Fibroblast of lung (primary cell): Measurements from ENCODE around the gene PTGIS. TPM values are rescaled to one million over a fixed set of nuclear protein-coding genes. Genes with fewer than 3 reads are reported as not detected.

Experiments
- DNase-seq, 2 donors: peaks; one replicate each; pipeline versions ENCODE4 v3.0.0 to v3.0.0-alpha.2; 2010; ENCODE audit warnings: low read depth in 2 of 2
- H2AFZ ChIP-seq: 2 replicates; pipeline ENCODE4 v1.5.1; 2012; ENCODE audit warnings: low read length, control low read depth, inconsistent platforms
- H3K27ac ChIP-seq: 2 replicates; pipeline ENCODE4 v1.5.1; 2011; ENCODE audit warnings: low read length, control low read depth; ENCODE audit not compliant: insufficient read depth
- H3K27me3 ChIP-seq: 2 replicates; pipeline ENCODE4 v1.5.1; 2011; ENCODE audit warnings: mild to moderate bottlenecking, low read length; ENCODE audit not compliant: control insufficient read depth, insufficient read depth
- H3K36me3 ChIP-seq: 2 replicates; pipeline ENCODE4 v1.5.1; 2011; ENCODE audit warnings: low read length; ENCODE audit not compliant: control insufficient read depth, insufficient read depth
- H3K4me1 ChIP-seq: 2 replicates; pipeline ENCODE4 v1.5.1; 2011; ENCODE audit warnings: low read length; ENCODE audit not compliant: control insufficient read depth, insufficient read depth; ENCODE audit errors: extremely low read depth
- H3K4me2 ChIP-seq: 2 replicates; pipeline ENCODE4 v1.5.1; 2011; ENCODE audit warnings: low read length, control low read depth; ENCODE audit not compliant: insufficient read depth; ENCODE audit errors: extremely low read depth
- H3K4me3 ChIP-seq, 4 experiments: fragments of 200-600 bp in 1 of 4; sonication (generic) in 1 of 4; replicated peaks in 1 of 4; 2 replicates each; pipeline ENCODE4 v1.5.1; 2011 to 2016; ENCODE audit warnings: low read length in 4 of 4, low read depth in 3 of 4, mild to moderate bottlenecking in 3 of 4, control low read depth in 2 of 4, inconsistent platforms in 1 of 4, mixed read lengths in 1 of 4; ENCODE audit not compliant: insufficient read depth in 1 of 4; ENCODE audit errors: control extremely low read depth in 1 of 4
- H3K79me2 ChIP-seq: 2 replicates; pipeline ENCODE4 v1.5.1; 2012; ENCODE audit warnings: mild to moderate bottlenecking, low read length, inconsistent platforms; ENCODE audit not compliant: control insufficient read depth, insufficient read depth
- H3K9ac ChIP-seq: 2 replicates; pipeline ENCODE4 v1.5.1; 2011; ENCODE audit warnings: mild to moderate bottlenecking, low read length, control low read depth; ENCODE audit not compliant: insufficient read depth
- H3K9me3 ChIP-seq: 2 replicates; pipeline ENCODE4 v1.5.1; 2012; ENCODE audit warnings: low read depth, low read length; ENCODE audit not compliant: control insufficient read depth, insufficient read depth
- H4K20me1 ChIP-seq: 2 replicates; pipeline ENCODE4 v1.5.1; 2011; ENCODE audit warnings: low read length; ENCODE audit not compliant: control insufficient read depth, insufficient read depth; ENCODE audit errors: extremely low read depth
- EZH2 ChIP-seq: IDR thresholded peaks from 2 replicates; pipeline ENCODE4 v1.5.1; 2012; ENCODE audit warnings: low read length, control low read depth, mild to moderate bottlenecking; ENCODE audit errors: missing control alignments
- polyA plus RNA-seq, 2 donors: library from polyadenylated mRNA; depleted of rRNA in 1 of 2; stranded (reverse) in 1 of 2; unstranded in 1 of 2; fragments of >200 nt; gene quantifications; 2 replicates each; pipeline ENCODE4 v1.2.1, GENCODE V29; 2011 to 2012; ENCODE audit warnings: missing spikeins in 1 of 2
- total RNA-seq: library from RNA; depleted of rRNA; stranded (reverse); fragments of >200 nt; gene quantifications from 2 replicates; pipeline ENCODE4 v1.2.1, GENCODE V29; 2014
- TF ChIP-seq, protein P1 (sequence below), 2 donors: IDR thresholded peaks in 1 of 2; conservative IDR thresholded peaks in 1 of 2; 1 replicate in 1 of 2; 2 replicates in 1 of 2; pipeline ENCODE4 v1.5.1; 2011 to 2012; ENCODE audit warnings: low read length in 2 of 2, control low read depth in 1 of 2, inconsistent platforms in 1 of 2, low read depth in 1 of 2, mild to moderate bottlenecking in 1 of 2

The PTGIS gene
- total and polyA plus RNA-seq, 2 donors (not counting 1 experiment from before 2014, with no cell fraction given): 6.8 to 41.5 TPM

DNA sequence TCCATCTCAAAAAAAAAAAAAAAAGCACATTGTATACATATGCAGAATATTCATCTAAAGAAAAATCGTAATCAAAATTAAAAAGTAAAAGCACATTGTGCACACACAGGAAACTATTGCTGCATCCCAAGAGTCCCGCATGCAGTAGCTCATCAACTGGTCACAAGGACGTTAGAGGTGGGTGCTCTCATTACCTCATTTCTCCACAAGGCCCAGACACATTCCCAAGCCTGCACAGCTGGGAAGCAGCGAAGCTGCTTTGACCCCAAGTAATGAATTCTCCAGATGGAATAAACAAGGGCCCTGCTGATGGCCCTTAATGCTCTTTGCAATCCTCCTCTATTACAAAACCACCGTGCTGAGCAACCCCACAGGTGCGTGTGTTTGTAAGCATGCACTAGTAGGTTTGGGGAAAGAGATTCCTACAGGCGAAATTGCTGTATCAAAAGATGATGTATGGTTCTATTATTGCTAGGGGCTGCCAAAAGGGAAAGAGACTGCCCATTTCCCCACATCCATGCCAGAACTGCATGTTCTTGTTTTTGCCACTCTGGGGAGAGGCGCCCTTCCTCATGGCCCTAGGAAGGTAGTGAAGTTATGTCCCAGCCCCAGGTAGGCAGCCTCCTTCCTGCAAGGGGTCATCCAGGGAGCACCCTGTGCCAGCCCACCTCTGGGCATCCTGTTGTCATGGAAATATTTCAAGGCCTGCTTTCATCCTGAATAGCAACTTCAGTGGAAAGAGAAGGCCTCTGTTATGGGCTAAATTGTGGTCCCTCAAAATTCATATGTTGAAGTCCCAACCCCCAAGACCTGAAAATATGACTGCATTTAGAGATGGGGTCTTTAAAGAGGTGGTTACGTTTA, 34.6 kb upstream of the PTGIS start:
- H3K4me3 ChIP-seq: no peak overlapping the region
- no peak overlapping the region for H2AFZ ChIP-seq
- H3K27me3 ChIP-seq: no peaks in the 10 kb centered on the region
- no peak overlapping the region for H3K27ac ChIP-seq
- H3K9me3 ChIP-seq: no peaks in the 10 kb centered on the region
- H3K36me3 ChIP-seq: no peaks in the 10 kb centered on the region
- no peaks in the 10 kb centered on the region for H3K4me1 ChIP-seq
- no peaks in the 10 kb centered on the region for H4K20me1 ChIP-seq
- H3K9ac ChIP-seq: no peak overlapping the region
- H3K4me2 ChIP-seq: no peak overlapping the region
- no peak for DNase-seq
- no peak for TF ChIP-seq EZH2
- TF ChIP-seq, protein P1, sequence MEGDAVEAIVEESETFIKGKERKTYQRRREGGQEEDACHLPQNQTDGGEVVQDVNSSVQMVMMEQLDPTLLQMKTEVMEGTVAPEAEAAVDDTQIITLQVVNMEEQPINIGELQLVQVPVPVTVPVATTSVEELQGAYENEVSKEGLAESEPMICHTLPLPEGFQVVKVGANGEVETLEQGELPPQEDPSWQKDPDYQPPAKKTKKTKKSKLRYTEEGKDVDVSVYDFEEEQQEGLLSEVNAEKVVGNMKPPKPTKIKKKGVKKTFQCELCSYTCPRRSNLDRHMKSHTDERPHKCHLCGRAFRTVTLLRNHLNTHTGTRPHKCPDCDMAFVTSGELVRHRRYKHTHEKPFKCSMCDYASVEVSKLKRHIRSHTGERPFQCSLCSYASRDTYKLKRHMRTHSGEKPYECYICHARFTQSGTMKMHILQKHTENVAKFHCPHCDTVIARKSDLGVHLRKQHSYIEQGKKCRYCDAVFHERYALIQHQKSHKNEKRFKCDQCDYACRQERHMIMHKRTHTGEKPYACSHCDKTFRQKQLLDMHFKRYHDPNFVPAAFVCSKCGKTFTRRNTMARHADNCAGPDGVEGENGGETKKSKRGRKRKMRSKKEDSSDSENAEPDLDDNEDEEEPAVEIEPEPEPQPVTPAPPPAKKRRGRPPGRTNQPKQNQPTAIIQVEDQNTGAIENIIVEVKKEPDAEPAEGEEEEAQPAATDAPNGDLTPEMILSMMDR (conservative IDR thresholded peaks at IDR 0.05 in 1 of 2, IDR thresholded peaks at IDR 0.05 in 1 of 2; ENCODE audit: low read depth in 1 of 2, low read length in 2 of 2): no peak
- no peaks in the 10 kb centered on the region for H3K79me2 ChIP-seq

DNA sequence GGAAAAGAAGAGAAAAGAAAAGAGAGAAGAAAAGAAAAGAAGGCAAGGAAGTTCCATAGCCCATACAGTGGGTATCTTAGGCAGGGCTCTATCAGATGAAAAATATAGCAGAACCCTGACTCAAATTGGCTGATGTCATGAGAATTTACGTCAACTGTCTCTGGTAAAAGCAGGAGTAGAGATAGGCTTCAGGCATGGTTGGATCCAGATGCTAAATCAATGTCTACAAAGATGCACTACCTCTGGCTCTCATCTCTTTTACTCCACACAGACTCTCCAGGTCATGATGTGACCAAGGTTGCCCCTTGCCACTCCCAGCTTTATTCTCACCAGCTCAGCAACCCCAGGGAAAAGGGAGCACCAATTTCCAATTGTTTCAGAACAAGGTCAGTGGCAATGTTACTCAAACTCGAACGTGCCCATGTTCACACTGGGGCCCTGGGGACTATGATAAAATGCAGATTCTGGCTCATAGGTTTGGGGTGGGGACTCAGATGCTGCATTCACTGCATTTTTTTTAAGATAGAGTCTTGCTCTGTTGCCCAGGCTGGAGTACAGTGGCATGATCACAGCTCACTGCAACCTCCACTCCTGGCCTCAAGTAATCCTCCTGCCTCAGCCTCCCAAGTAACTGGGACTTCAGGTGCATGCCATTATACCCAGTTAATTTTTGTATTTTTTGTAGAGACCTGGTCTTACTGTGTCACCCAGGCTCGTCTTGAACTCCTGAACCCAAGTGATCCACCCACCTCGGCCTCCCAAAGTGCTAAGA, 33.4 kb upstream of the PTGIS start:
- no peaks in the 10 kb centered on the region for H3K79me2 ChIP-seq
- H2AFZ ChIP-seq: no peak overlapping the region
- no peak overlapping the region for H3K9ac ChIP-seq
- no peak for DNase-seq
- H3K4me3 ChIP-seq: no peak overlapping the region
- no peak overlapping the region for H3K4me2 ChIP-seq
- no peaks in the 10 kb centered on the region for H3K36me3 ChIP-seq
- H3K27ac ChIP-seq: no peak overlapping the region
- no peaks in the 10 kb centered on the region for H3K27me3 ChIP-seq
- H3K4me1 ChIP-seq: no peaks in the 10 kb centered on the region
- TF ChIP-seq, protein P1 (conservative IDR thresholded peaks at IDR 0.05 in 1 of 2, IDR thresholded peaks at IDR 0.05 in 1 of 2; ENCODE audit: low read depth in 1 of 2, low read length in 2 of 2): no peak
- TF ChIP-seq EZH2: no peak
- no peaks in the 10 kb centered on the region for H3K9me3 ChIP-seq
- no peaks in the 10 kb centered on the region for H4K20me1 ChIP-seq

DNA sequence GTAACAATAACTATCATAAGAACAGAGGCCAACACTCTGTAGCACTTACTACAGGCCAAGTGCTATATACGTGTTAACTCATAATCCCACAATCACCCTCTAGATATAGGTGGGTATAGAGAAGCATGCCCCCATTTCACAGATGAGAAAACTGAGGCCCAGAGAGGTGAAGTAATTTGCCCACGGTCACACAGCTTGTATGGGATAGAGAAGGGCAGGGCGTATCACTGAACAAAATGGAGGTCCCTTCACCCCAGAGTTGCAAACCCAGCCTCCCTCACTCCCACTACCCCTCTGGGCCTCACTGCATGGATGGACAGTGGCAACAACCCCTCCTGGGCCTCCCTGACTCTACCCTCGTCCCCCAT, 31.8 kb upstream of the PTGIS start:
- TF ChIP-seq EZH2: no peak
- TF ChIP-seq, protein P1 (conservative IDR thresholded peaks at IDR 0.05 in 1 of 2, IDR thresholded peaks at IDR 0.05 in 1 of 2; ENCODE audit: low read depth in 1 of 2, low read length in 2 of 2): no peak
- no peaks in the 10 kb centered on the region for H4K20me1 ChIP-seq
- H3K36me3 ChIP-seq: no peaks in the 10 kb centered on the region
- H2AFZ ChIP-seq: no peak overlapping the region
- H3K4me2 ChIP-seq: no peak overlapping the region
- no peaks in the 10 kb centered on the region for H3K9me3 ChIP-seq
- H3K79me2 ChIP-seq: no peaks in the 10 kb centered on the region
- no peak overlapping the region for H3K27ac ChIP-seq
- no peak overlapping the region for H3K4me3 ChIP-seq
- H3K9ac ChIP-seq: no peak overlapping the region
- no peak for DNase-seq
- H3K27me3 ChIP-seq: no peaks in the 10 kb centered on the region
- peaks cover 5% of the 10 kb centered on the region for H3K4me1 ChIP-seq
